Measurements from ENCODE around the gene ATP2C2. TPM values are rescaled to one million over a fixed set of nuclear protein-coding genes. Genes with fewer than 3 reads are reported as not detected.

The ATP2C2 gene
- total RNA-seq, 4 donors from 2014 or later: 51.7 to 133 (median 57.7) TPM

DNA sequence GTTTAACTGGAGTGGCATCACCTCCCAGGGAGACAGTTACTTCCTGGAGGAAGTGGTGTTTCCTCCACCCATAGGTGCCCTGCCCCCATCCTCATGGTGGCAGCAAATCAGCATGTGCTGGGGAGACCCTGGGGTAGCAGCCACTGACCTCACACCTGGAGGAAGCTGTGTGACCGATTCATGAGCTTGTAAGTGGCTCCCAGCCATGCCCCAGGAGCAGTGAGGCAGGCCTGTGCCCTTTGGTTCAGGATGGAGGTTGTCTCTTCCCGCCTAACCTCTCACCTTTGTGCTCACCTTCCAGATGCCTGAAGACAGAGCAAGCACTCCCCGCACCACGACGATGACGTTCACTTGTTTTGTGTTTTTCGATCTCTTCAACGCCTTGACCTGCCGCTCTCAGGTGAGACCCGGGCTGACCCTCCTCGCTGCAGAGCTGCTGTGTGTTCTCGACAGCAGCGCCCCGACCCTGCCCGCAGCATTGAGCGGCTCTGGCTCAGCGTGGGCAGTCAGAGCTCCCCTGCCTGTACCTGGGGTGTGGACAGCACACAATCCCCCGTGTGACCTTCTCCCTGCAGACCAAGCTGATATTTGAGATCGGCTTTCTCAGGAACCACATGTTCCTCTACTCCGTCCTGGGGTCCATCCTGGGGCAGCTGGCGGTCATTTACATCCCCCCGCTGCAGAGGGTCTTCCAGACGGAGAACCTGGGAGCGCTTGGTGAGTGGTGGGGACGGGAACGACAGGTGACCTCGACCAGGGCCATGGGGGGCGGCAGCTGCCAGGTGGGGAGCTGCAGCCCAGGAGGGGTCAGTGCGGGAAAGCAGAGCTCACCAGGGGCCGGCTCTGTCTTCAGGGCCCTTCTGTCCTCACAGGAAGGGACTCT is 93.3 kb downstream of the ATP2C2 start:
- peak in 1 of 2 donors; percentile 82 for DNase-seq (ENCODE audit: low spot score in 2 of 2)

DNA sequence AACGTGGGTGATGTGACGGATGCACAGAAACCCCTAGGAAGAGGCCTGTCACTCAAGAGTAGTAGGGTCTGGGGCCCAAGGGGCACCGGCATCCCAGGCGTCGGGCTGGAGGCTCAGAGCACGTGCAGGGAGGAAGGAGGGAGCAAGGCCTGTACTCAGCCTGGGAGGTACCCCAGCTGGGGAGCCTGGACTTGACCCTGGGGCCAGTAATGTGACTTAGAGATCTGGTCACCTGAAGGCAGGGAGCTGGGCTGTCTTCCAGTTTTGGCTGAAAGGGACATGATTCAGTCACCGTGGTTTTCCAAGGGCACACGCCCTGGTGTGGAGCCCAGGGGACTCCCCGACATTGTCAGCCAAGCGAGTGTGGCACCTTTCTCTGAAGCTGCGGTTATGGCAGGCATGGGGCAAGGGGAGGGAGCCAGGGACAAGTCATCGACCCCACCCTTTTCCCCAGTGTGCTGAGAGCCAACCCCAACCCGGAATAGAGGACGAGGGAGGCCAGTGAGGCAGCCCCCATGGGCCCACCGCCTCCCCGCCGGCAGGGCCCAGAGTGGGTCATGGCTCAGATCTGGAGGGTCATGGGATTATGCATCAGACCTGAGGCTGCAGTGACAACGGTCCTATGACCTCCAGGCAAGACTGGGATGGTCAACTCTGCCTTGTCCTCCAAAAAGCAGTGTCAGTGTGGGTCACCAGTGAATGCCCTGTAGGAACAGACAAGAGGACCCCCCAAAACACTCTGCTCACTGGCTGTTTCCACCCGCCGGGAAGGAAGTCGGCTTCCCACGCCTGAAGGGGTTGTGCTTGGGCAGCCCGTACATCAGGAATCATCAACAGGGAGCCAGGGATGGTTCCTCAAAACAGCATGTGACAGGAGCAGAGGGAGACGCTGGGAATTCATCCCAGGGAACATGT is 94.2 kb downstream of the ATP2C2 start:
- H3K4me3 ChIP-seq (ENCODE audit: low read depth, poor library complexity, severe bottlenecking): no peak overlapping the region
- TF ChIP-seq, protein P1, sequence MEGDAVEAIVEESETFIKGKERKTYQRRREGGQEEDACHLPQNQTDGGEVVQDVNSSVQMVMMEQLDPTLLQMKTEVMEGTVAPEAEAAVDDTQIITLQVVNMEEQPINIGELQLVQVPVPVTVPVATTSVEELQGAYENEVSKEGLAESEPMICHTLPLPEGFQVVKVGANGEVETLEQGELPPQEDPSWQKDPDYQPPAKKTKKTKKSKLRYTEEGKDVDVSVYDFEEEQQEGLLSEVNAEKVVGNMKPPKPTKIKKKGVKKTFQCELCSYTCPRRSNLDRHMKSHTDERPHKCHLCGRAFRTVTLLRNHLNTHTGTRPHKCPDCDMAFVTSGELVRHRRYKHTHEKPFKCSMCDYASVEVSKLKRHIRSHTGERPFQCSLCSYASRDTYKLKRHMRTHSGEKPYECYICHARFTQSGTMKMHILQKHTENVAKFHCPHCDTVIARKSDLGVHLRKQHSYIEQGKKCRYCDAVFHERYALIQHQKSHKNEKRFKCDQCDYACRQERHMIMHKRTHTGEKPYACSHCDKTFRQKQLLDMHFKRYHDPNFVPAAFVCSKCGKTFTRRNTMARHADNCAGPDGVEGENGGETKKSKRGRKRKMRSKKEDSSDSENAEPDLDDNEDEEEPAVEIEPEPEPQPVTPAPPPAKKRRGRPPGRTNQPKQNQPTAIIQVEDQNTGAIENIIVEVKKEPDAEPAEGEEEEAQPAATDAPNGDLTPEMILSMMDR (IDR thresholded peaks at IDR 0.05): no peak
- TF ChIP-seq POLR2A (IDR thresholded peaks at IDR 0.05): no peak
- intact Hi-C loops (cut with DNase I; ENCODE audit: low total_unique reads): no loop called here
- 61 to 74% methylated on average over 23 to 24 of the region's 24 CpGs for WGBS, 2 donors
- peak in 1 of 2 donors; percentile 83 for DNase-seq (ENCODE audit: low spot score in 2 of 2)

More for the DNA sequence above, 93.3 kb downstream of the ATP2C2 start:
- intact Hi-C loops (cut with DNase I; ENCODE audit: low total_unique reads): no loop called here
- no peak for TF ChIP-seq POLR2A (IDR thresholded peaks at IDR 0.05)
- TF ChIP-seq, protein P1 (IDR thresholded peaks at IDR 0.05): no peak
- WGBS, 2 donors: 89 to 93% methylated on average over 30 of the region's 30 CpGs
- H3K4me3 ChIP-seq (ENCODE audit: low read depth, poor library complexity, severe bottlenecking): no peak overlapping the region

DNA sequence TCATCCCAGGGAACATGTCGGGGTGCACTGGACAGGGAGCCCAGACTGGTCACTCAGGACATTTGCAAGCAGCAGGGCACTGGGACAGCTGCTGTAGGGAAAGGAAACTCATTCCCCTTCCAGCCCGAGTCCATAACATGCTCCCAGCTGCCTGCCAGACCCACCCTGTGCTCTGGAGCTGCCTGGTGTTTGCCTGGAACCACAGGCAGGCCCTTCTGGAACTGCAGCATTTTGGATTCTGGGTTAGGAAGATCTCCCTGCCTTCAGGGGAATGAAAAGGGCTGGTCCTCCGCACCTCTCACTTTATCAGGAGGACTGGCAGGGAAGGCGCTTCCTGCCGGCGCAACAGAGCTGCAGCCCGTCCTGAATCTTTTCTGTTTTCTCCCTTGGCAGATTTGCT is 94.9 kb downstream of the ATP2C2 start:
- H3K4me3 ChIP-seq (ENCODE audit: low read depth, poor library complexity, severe bottlenecking): no peak overlapping the region
- peak in 1 of 2 donors; percentile 46 for DNase-seq (ENCODE audit: low spot score in 2 of 2)
- TF ChIP-seq POLR2A (IDR thresholded peaks at IDR 0.05): no peak
- TF ChIP-seq, protein P1 (IDR thresholded peaks at IDR 0.05): no peak
- WGBS, 2 donors: 64 to 77% methylated on average over 6 to 7 of the region's 7 CpGs
- intact Hi-C loops (cut with DNase I; ENCODE audit: low total_unique reads): no loop called here

DNA sequence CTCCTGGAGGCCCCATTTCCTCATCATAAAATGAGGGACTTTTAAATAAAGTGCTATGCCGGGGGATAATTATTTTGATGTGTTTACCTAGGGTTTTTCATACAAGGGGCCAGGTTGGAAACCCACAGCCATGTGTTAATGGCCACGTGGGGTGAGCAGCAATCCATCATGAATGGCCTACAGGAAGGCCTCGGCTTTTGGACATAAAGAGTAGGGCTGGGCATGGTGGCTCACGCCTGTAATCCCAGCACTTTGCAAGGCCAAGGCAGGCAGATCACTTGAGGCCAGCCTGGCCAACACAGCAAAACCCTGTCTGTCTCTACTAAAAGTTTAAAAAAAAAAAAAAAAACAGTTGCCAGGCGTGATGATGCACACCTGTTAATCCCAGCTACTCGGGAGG is 95.8 kb downstream of the ATP2C2 start:
- H3K4me3 ChIP-seq (ENCODE audit: low read depth, poor library complexity, severe bottlenecking): no peak overlapping the region
- intact Hi-C loops (cut with DNase I; ENCODE audit: low total_unique reads): no loop called here
- TF ChIP-seq, protein P1 (IDR thresholded peaks at IDR 0.05): no peak
- TF ChIP-seq POLR2A (IDR thresholded peaks at IDR 0.05): no peak
- WGBS, 2 donors: 82 to 83% methylated on average over 6 of the region's 6 CpGs
- DNase-seq (ENCODE audit: low spot score in 2 of 2): peak in 1 of 2 donors; percentile 54

DNA sequence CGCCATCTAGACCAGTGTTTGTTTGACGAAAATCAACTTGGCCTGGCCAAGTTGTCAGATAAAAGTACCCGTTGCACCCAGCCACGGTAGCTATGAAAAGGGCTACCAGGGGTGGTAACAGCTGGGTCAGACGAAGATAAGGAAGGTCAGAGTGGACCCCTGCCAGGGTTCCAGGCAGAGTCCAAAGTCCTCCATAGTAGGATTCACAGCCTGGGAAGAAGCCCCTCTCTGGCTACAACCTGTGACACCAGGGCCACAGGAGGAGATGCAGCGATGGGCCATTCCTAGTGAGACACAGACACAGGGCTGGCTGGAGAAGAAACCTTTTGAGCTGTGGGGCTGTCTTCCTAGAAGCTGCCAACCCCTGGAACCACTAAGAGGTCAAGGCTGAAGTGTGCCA is 96.8 kb downstream of the ATP2C2 start:
- intact Hi-C loops (cut with DNase I; ENCODE audit: low total_unique reads): no loop called here
- WGBS, 2 donors: 95 to 97% methylated on average over 6 of the region's 6 CpGs
- TF ChIP-seq POLR2A (IDR thresholded peaks at IDR 0.05): no peak
- TF ChIP-seq, protein P1 (IDR thresholded peaks at IDR 0.05): no peak
- peak in 1 of 2 donors; percentile 56 for DNase-seq (ENCODE audit: low spot score in 2 of 2)
- no peak overlapping the region for H3K4me3 ChIP-seq (ENCODE audit: low read depth, poor library complexity, severe bottlenecking)
